ENCODE results near the gene PPP2R2B.
"Not testable (repeated sequence)": the region's sequence is repeated elsewhere in the genome, so short reads cannot be mapped to it uniquely, and the experiment has no call there.

The PPP2R2B gene

GRCh38 chr5:146574713-146575112, 303.8 kb downstream of the PPP2R2B start:
- Histone ChIP-seq H3K27me3 (ENCODE audit: control insufficient read depth, insufficient read depth, low read length) (no peaks in the 10 kb centered on the region), H3K36me3 (ENCODE audit: control insufficient read depth, insufficient read depth, low read length) (no peaks in the 10 kb centered on the region), H3K27ac (ENCODE audit: low read depth, low read length) (no peak overlapping the region), H3K4me3 (ENCODE audit: low read depth, low read length) (no peak overlapping the region), H3K9ac (ENCODE audit: low read depth, low read length) (no peak overlapping the region), H3K9me3 (ENCODE audit: control insufficient read depth, insufficient read depth, low read length) (peaks cover 4% of the 10 kb centered on the region), H3K4me1 (ENCODE audit: control insufficient read depth, insufficient read depth, low read length) (no peaks in the 10 kb centered on the region)

- H3K9me3 ChIP-seq (ENCODE audit: control insufficient read depth, insufficient read depth, low read length) = no peaks in the 10 kb centered on the region
- no peaks in the 10 kb centered on the region for H3K36me3 ChIP-seq (ENCODE audit: control insufficient read depth, insufficient read depth, low read length)
- H3K9ac ChIP-seq (ENCODE audit: low read depth, low read length) = no peak overlapping the region
- no peak overlapping the region for H3K4me3 ChIP-seq (ENCODE audit: low read depth, low read length)
- H3K4me1 ChIP-seq (ENCODE audit: control insufficient read depth, insufficient read depth, low read length) = peaks cover 5% of the 10 kb centered on the region; the same call in 1 of the 2 replicates
- H3K27ac ChIP-seq (ENCODE audit: low read depth, low read length) = no peak overlapping the region
- no peaks in the 10 kb centered on the region for H3K27me3 ChIP-seq (ENCODE audit: control insufficient read depth, insufficient read depth, low read length)
Measured at GRCh38 chr5:146568161-146568560, 310.4 kb downstream of the PPP2R2B start.

GRCh38 chr5:146565764-146566367, 312.7 kb downstream of the PPP2R2B start:
- Histone ChIP-seq H3K27me3 (ENCODE audit: control insufficient read depth, insufficient read depth, low read length) (no peaks in the 10 kb centered on the region), H3K9me3 (ENCODE audit: control insufficient read depth, insufficient read depth, low read length) (no peaks in the 10 kb centered on the region), H3K9ac (ENCODE audit: low read depth, low read length) (no peak overlapping the region), H3K4me1 (ENCODE audit: control insufficient read depth, insufficient read depth, low read length) (peaks cover 18% of the 10 kb centered on the region), H3K36me3 (ENCODE audit: control insufficient read depth, insufficient read depth, low read length) (no peaks in the 10 kb centered on the region), H3K27ac (ENCODE audit: low read depth, low read length) (no peak overlapping the region), H3K4me3 (ENCODE audit: low read depth, low read length) (no peak overlapping the region)

GRCh38 chr5:146564007-146564762, 314.4 kb downstream of the PPP2R2B start:
- Histone ChIP-seq H3K9me3 (ENCODE audit: control insufficient read depth, insufficient read depth, low read length) (no peaks in the 10 kb centered on the region), H3K27me3 (ENCODE audit: control insufficient read depth, insufficient read depth, low read length) (no peaks in the 10 kb centered on the region), H3K27ac (ENCODE audit: low read depth, low read length) (no peak overlapping the region), H3K4me1 (ENCODE audit: control insufficient read depth, insufficient read depth, low read length) (peaks cover 31% of the 10 kb centered on the region), H3K4me3 (ENCODE audit: low read depth, low read length) (no peak overlapping the region), H3K36me3 (ENCODE audit: control insufficient read depth, insufficient read depth, low read length) (no peaks in the 10 kb centered on the region), H3K9ac (ENCODE audit: low read depth, low read length) (no peak overlapping the region)

GRCh38 chr5:146562461-146562860, 316.1 kb downstream of the PPP2R2B start:
- Histone ChIP-seq H3K36me3 (ENCODE audit: control insufficient read depth, insufficient read depth, low read length) (no peaks in the 10 kb centered on the region), H3K9me3 (ENCODE audit: control insufficient read depth, insufficient read depth, low read length) (0 out of 2 replicates have a peak, but pooled peaks cover 1% of the 10 kb centered on the region), H3K4me3 (ENCODE audit: low read depth, low read length) (no peak overlapping the region), H3K4me1 (ENCODE audit: control insufficient read depth, insufficient read depth, low read length) (peaks cover 31% of the 10 kb centered on the region), H3K27ac (ENCODE audit: low read depth, low read length) (no peak overlapping the region), H3K27me3 (ENCODE audit: control insufficient read depth, insufficient read depth, low read length) (no peaks in the 10 kb centered on the region), H3K9ac (ENCODE audit: low read depth, low read length) (no peak overlapping the region)

GRCh38 chr5:146561711-146562110, 316.8 kb downstream of the PPP2R2B start:
- peaks cover 5% of the 10 kb centered on the region; the same call in 1 of the 2 replicates for H3K9me3 ChIP-seq (ENCODE audit: control insufficient read depth, insufficient read depth, low read length)
- H3K36me3 ChIP-seq (ENCODE audit: control insufficient read depth, insufficient read depth, low read length) = no peaks in the 10 kb centered on the region
- peaks cover 31% of the 10 kb centered on the region for H3K4me1 ChIP-seq (ENCODE audit: control insufficient read depth, insufficient read depth, low read length)
- no peaks in the 10 kb centered on the region for H3K27me3 ChIP-seq (ENCODE audit: control insufficient read depth, insufficient read depth, low read length)
- no peak overlapping the region for H3K27ac ChIP-seq (ENCODE audit: low read depth, low read length)
- H3K9ac ChIP-seq (ENCODE audit: low read depth, low read length) = no peak overlapping the region
- no peak overlapping the region for H3K4me3 ChIP-seq (ENCODE audit: low read depth, low read length)

- peaks cover 5% of the 10 kb centered on the region; the same call in 1 of the 2 replicates for H3K9me3 ChIP-seq (ENCODE audit: control insufficient read depth, insufficient read depth, low read length)
- no peak overlapping the region; the same call in 1 of the 2 replicates for H3K4me3 ChIP-seq (ENCODE audit: low read depth, low read length)
- H3K9ac ChIP-seq (ENCODE audit: low read depth, low read length) = peak overlapping the region; percentile 18; the same call in 1 of the 2 replicates
- H3K27me3 ChIP-seq (ENCODE audit: control insufficient read depth, insufficient read depth, low read length) = no peaks in the 10 kb centered on the region
- no peaks in the 10 kb centered on the region for H3K36me3 ChIP-seq (ENCODE audit: control insufficient read depth, insufficient read depth, low read length)
- H3K27ac ChIP-seq (ENCODE audit: low read depth, low read length) = peak overlapping the region; percentile 62
- H3K4me1 ChIP-seq (ENCODE audit: control insufficient read depth, insufficient read depth, low read length) = peaks cover 27% of the 10 kb centered on the region
Measured at GRCh38 chr5:146560205-146560812, 318.2 kb downstream of the PPP2R2B start.

GRCh38 chr5:146556884-146557283, 321.7 kb downstream of the PPP2R2B start:
- H3K4me1 ChIP-seq (ENCODE audit: control insufficient read depth, insufficient read depth, low read length) = peaks cover 14% of the 10 kb centered on the region
- H3K9ac ChIP-seq (ENCODE audit: low read depth, low read length); H3K36me3 ChIP-seq (ENCODE audit: control insufficient read depth, insufficient read depth, low read length): not testable (repeated sequence)

GRCh38 chr5:146553446-146553845, 325.1 kb downstream of the PPP2R2B start:
- H3K4me3 ChIP-seq (ENCODE audit: low read depth, low read length) = no peak overlapping the region
- H3K36me3 ChIP-seq (ENCODE audit: control insufficient read depth, insufficient read depth, low read length) = no peaks in the 10 kb centered on the region
- no peaks in the 10 kb centered on the region for H3K27me3 ChIP-seq (ENCODE audit: control insufficient read depth, insufficient read depth, low read length)
- no peaks in the 10 kb centered on the region for H3K4me1 ChIP-seq (ENCODE audit: control insufficient read depth, insufficient read depth, low read length)
- H3K27ac ChIP-seq (ENCODE audit: low read depth, low read length) = no peak overlapping the region
- peaks cover 5% of the 10 kb centered on the region; the same call in 1 of the 2 replicates for H3K9me3 ChIP-seq (ENCODE audit: control insufficient read depth, insufficient read depth, low read length)
- no peak overlapping the region for H3K9ac ChIP-seq (ENCODE audit: low read depth, low read length)

More at GRCh38 chr5:146556884-146557283, 321.7 kb downstream of the PPP2R2B start:
- not testable (repeated sequence) for H3K9me3 ChIP-seq (ENCODE audit: control insufficient read depth, insufficient read depth, low read length); H3K4me3 ChIP-seq (ENCODE audit: low read depth, low read length); H3K27me3 ChIP-seq (ENCODE audit: control insufficient read depth, insufficient read depth, low read length); H3K27ac ChIP-seq (ENCODE audit: low read depth, low read length)

- Histone ChIP-seq H3K9ac (ENCODE audit: low read depth, low read length) (no peak overlapping the region), H3K4me3 (ENCODE audit: low read depth, low read length) (no peak overlapping the region), H3K9me3 (ENCODE audit: control insufficient read depth, insufficient read depth, low read length) (no peaks in the 10 kb centered on the region), H3K27me3 (ENCODE audit: control insufficient read depth, insufficient read depth, low read length) (no peaks in the 10 kb centered on the region), H3K36me3 (ENCODE audit: control insufficient read depth, insufficient read depth, low read length) (no peaks in the 10 kb centered on the region), H3K4me1 (ENCODE audit: control insufficient read depth, insufficient read depth, low read length) (no peaks in the 10 kb centered on the region), H3K27ac (ENCODE audit: low read depth, low read length) (no peak overlapping the region)
Measured at GRCh38 chr5:146549615-146550014, 328.9 kb downstream of the PPP2R2B start.
